CMK (cell line): ENCODE results near the gene CENPS.
"Not testable (repeated sequence)": the region's sequence is repeated elsewhere in the genome, so short reads cannot be mapped to it uniquely, and the experiment has no call there.

Experiments
- DNase-seq: peaks from one replicate; pipeline ENCODE4 v3.0.0-alpha.2; 2010; ENCODE audit warnings: low read depth

CENPS gene

DNA sequence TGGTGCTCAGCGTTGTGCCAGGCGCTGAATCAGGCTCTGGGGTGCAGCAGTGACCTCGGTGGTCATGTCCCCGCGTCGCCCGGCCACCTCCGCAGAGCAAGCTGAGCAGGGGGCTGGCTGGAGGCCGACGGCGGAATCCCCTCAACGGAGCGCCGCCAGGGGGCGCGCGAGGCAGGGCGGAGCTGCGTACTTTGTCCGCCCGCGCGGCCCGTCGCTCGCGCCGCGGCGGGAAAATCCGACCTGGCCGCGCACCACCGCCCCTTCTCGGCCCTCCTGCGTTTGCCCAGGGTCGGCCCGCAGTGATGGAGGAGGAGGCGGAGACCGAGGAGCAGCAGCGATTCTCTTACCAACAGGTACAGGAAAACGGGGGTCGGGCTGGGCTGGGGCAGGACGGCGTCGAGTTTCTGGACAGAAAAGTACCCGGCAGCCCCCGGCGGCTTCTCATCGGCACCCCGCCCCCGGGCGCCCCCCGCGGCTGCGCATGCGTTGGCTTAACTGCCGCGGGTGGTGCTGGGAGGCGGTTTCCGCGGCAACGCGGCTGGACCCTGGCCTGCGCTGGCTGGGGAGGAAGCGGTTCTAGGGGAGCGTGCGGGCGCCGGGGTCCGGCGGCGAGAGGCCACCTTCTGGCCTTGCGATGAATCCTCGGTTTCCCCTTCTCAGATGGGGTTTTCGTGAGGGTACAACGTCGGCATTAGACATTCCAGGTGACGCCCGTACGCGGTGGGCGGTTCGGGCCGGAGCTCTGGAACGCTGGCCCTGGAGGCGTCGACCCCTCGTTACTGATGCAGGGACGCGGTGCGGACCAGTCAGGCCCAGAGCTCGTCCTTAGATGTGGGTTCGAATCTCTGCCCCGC is at the start of gene CENPS:
Gene CENPS, plus strand, starts transcription at position 218 of the 854 bp plus-strand sequence. Its CDS starts 85 bp downstream, at position 303.
- peak; percentile 84 for DNase-seq

DNA sequence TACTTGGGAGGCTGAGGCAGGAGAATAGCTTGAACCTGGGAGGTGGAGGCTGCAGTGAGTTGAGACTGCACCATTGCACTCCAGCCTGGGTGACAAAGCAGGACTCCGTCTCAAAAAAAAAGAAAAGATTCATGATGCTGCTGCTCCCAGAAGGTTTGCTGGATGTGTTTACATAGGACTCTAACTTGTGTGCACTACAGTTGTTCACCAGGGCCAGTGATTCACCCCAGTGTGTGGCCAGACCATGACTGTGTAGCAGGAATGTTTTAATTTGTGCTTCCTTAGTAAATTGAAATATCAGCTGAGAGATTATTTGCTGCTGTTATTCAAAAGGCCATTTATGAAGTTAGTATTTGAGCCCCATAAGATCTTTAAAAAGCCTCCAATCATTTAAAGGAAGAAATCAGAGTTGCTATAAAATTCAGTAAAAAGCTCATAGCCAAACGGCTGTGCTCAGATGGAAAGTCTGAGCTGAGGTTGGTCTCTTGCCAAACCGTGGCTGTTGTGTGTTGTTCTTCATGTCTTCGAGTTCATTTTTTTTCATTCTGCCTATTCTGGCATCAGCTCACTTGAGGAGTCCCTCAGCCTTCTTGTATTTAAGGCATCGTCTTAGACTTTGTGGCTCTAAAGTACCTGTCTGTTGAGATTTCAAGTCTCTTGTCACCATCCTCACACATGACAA is 49.5 kb upstream of the CENPS start:
- no peak for DNase-seq

DNA sequence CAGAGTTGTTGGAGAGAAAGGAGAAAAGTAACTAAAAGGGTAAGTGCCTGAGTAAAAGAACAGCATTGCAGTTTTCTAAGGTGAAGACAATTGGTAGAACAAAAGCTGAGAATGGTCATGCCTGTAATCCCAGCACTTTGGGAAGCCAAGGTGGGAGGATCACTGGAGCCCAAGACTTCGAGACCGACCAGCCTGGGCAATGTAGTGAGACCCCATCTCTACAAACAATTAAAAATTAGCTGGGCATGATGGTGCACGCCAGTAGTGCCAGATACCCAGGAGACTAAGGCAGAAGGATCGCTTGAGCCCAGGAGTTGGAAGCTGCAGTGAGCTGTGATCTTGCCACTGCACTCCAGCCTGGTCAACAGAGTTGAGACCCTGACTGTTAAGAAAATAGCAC is 46.6 kb upstream of the CENPS start:
- no peak for DNase-seq

DNA sequence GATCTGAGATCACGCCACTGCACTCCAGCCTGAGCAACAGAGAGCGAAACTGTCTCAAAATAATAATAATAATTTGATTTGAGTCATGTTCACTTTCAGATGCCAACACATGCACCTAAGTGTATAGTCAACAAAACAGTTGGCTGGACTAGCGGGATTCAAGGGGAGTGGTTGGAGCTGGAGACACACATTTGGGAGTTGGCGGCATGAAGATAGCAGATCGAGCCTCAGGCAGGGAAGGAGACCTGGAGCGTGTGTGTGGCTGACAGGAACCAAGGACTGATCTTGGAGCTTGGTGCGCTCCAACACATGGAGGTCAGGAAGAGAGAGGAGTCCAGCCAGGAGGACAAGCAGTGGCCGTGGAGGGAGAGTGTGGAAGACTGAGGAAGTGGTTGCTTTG is 46.0 kb upstream of the CENPS start:
- DNase-seq = no peak

DNA sequence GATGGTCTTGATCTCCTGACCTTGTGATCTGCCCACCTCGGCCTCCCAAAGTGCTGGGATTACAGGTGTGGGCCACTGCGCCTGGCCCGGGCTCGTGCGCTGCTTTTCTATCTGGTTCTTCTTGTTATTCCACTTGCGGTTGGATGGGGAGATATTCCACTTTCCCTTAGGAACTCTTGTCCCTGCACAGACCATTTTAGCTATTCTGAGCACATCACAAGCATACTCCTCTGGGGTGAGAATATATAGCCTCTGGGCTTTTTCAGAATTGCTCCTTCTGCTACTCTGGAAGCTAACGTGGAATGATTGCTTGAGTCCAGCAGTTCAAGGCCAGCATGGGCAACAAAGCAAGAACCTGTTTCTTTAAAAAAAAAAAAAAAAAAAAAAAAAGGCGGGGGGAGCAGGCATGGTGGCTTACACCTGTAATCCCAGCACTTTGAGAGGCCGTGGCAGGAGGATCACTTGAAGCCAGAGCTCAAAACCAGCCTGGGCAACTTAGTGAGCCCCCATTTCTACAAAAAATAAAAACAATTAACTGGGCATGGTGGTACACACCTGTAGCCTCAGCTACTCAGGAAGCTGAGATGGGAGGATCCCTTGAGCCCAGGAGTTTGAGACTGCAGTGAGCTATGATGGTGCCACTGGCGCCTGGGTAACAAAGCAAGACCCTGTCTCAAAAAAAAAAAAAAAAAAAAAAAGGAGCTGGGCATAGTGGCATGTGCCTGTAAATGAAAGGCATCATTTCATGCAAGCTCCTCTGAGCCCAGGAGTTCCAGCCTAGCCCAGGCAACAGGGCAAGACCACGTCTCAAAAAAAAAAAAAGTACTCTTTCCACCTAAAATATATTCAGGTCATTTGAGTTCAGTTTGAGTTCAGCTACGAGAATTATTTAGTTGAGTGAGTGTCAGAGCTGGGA is 43.2 kb upstream of the CENPS start:
- DNase-seq = no peak

DNA sequence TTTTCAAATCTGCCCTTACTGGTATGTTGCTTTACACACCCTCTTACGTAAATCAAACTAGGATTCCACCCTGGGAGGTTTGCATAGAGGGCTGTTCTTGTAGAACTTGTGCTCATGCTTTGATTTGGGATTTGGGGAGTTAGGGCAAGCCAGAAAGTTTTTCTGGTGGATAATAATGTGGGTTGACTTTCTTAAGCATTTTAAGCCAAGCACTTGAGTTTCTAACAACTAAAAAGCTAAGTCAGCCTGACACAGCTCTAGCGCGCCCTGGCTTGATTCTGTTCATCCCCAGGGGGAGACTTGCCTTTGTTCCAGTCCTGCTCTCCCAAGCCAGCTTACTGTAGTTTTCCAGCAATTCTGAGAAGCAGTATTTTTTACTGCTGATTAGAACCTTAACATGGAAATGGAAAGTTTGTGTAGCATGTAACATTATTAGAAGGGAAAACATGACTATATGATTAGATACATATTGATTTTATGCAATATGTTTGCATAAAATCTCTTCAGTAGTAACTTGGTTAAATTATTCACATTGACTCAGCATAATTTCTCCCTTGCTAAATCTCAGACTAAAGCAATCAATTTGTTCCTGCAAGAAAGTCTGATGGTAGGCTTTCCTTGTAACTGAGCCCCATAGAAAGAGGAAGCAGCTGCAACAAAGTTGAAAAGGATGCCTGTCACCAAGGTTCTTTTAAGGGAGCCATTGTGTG is 42.4 kb upstream of the CENPS start:
- DNase-seq = peak; percentile 65

DNA sequence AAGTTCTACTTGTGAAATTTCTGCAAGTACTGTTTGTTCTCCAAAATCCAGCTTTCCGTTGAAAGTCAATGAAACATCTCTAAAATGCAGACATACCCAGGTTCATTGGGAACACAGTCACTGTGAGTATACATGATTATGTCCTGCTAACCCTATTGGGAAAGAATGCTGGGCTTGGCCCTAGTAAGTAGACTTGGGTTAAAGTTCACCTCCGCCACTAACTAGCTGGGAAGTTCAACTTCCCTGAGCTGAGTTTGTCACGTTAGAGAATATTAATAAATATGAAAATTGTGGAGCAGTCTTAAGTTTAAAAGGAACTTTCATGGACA is 41.9 kb upstream of the CENPS start:
- DNase-seq = no peak

DNA sequence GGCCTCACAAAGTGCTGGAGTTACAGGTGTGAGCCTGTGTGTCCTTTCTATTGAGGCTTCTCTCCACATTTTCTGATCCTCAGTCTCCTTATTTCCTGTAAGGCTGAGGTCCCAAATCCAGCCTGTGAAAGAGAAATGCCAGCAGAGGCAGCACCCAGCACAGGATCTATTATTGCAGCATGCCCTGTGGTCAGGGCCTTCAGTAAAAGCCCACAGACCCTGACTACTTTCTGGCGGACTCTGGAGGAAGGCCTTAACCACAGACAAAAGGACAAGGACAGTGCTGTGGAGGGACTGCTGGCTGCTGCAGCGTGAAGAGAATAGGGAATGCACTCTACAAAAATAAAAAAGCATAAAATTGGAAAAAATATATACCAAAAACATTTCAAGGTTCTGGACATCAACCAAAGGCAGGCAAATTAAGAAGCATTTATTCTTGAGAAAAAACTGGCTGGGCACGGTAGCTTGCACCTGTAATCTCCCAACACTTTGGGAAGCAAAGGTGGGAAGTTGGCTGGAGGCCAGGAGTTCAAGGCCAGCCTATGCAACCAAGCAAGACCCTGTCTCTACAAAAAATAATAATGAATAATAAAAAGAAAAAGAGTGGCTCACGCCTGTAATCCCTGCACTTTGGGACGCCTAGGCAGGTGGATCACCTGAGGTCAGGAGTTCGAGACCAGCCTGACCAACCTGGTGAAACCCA is 40.8 kb upstream of the CENPS start:
- no peak for DNase-seq

DNA sequence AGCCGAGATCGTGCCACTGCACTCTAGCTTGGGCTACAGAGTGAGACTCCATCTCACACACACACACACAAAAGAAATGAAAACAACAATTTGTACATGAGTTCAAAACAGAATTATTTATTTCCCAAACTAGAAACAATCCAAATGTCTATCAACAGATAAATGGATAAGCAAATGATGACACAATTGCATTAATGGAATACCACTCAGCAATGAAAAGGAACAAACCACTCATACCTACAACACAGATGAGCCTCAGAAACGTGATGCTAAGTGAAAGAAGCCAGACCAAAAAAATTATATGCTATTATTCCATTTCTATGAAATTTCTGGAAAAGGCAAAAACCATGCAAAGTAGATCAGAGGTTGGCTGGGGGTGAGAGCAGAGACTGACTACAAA is 33.4 kb upstream of the CENPS start:
- DNase-seq = no peak

DNA sequence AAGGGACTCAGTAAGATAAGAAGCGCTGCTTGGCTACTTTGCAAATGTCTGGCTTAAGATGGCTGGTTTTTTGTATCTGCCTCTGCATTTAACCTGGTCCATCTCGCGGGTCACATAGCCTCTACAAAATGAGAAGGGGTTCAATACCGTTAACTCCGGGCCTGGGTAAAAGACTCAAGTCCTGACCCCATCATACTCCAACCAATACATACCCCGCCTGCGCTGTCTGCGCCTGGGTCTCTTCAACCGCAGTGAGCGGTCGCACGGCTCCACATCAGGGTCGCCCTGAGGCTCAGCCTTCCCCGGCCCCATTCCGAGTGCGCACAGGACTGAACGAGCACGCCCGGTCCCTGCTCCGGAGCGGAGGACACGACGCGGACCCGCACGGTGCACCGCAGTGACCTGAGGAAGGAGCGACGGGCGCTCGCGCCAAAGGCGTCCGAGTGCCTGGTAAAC is 31.9 kb upstream of the CENPS start:
- DNase-seq = no peak

DNA sequence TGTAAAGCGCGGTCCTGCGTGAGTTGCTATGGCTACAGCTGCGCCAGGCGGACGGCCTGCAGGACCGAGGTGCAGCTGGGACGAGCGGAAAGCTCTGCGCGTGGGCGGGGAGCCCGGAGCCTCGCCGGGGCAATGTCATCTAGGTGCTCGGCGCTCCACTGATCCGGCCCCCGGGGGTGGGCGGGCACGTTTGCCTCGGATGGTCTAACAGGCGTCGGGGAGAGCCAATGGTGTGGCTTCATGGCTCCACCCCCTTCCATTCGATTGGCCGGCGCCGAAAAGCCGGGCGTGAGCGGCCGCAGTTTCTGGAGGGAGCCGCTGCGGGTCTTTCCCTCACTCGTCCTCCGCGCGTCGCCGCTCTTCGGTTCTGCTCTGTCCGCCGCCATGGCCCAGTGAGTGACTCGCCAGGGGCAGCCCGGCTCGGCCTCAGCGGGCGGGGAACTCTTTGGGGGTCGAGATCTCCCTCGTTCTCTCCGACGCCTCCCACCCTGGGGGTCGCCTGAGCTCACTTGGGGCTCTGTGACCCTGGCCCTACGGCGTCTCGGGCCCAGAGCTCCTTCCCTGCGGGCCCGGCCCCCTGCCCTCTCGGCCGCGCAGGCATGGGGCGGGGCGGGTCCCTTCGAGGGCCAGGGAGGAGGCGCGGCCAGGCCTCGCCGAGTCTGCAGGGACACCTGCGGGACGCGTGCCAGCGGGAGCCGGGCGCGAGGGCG is 31.3 kb upstream of the CENPS start, which contains the start of gene PGD:
Gene PGD, plus strand, starts transcription at position 331 of the 710 bp plus-strand sequence. Its CDS starts 54 bp downstream, at position 385.
- peak; percentile 99 for DNase-seq

DNA sequence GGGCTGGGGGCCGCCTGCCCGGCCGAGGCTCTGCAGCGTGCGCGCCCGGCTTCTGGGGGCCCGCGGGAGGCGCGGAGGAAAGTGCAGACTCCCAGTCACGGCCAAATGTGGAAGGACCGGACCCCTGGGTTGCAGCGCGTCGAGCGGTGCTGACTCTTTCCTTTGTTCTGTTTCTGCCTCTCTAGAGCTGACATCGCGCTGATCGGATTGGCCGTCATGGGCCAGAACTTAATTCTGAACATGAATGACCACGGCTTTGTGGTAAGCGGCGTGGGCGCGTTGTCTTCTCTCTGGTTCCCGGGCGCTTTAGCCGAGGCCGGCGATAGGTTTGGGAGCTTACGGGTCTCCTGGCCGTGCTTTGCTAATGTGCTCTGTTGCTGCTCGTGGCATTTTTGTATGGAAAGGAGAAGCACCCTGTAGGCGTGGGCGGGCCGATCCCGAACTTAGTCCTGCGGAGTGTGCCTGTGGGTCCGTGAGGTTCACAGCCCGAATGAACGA is 30.7 kb upstream of the CENPS start:
- DNase-seq = no peak

DNA sequence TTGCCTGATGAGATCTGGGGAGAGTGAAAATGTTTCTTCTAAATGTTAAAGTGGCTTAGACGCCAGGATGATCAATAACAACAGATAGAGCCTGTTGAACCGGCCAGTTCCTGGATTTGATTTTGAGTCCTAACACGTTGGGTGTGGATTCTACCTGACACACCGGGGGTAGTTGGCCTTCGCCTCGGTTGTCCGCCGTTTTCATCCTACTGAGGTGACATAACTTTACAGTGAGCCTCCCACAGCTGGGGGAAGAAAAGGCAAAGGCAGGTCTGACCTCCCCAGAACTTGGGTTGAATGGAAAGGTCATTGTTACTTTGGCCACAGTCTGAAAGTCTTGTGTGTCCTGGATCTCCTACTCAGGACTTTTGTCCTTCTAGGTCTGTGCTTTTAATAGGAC is 30.2 kb upstream of the CENPS start:
- no peak for DNase-seq

DNA sequence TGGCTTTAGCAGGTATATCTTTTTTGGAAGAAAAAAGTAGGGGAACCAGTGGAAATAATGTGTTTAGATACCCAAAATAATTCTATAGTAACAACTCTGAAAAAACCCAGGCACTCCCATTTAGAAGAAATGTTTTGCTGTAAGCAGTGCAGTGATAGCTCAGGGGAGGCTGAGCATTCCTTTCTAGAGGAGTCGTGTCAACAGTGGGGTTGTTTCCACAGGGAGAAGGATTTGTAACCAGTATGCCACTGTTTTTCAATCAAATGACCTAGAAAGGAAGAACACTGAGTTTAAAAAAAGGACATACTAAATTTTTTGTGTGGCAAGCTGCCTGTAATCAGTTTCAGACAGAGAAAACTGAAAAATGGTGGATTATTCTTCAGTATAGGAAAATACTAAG is 29.0 kb upstream of the CENPS start:
- DNase-seq = no peak

DNA sequence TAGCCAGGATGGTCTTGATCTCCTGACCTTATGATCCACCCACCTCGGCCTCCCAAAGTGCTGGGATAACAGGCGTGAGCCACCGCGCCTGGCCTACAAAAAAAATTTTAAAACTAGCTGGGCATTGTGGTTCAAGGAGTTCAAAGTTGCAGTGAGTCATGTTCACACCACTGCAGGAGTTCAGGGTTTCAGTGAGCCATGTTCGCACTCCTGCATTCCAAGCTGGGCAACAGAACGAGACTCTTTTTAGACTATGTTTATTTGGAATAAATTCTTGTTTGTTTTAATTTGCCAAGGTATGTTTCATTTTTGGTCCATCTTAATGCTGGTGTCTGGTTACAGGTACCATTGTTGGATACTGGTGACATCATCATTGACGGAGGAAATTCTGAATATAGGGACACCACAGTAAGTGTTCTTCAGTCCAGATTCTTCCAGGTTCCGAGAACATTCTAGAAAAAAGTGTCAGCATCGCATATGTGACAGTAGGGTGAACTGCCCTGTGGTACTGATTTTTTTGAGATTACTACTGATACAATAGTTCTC is 27.4 kb upstream of the CENPS start:
- DNase-seq = no peak

DNA sequence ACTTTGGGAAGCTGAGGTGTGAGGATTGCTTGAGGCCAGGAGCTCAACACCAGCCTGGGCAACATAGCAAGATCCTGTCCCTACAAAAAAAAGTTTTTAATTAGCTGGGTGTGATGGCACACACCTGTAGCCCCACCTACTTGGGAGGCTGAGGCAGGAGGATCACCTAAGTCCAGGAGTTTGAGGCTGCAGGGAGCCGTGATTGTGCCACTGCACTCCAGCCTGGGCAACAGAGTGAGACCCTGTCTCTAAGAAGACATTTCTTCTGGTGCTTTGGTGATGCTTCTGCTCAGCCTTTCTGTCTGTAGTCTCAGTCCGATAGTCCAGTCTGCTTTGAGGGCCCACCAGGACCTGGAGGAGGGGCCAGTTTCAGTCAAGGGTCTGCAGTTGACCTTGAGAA is 23.0 kb upstream of the CENPS start:
- no peak for DNase-seq

DNA sequence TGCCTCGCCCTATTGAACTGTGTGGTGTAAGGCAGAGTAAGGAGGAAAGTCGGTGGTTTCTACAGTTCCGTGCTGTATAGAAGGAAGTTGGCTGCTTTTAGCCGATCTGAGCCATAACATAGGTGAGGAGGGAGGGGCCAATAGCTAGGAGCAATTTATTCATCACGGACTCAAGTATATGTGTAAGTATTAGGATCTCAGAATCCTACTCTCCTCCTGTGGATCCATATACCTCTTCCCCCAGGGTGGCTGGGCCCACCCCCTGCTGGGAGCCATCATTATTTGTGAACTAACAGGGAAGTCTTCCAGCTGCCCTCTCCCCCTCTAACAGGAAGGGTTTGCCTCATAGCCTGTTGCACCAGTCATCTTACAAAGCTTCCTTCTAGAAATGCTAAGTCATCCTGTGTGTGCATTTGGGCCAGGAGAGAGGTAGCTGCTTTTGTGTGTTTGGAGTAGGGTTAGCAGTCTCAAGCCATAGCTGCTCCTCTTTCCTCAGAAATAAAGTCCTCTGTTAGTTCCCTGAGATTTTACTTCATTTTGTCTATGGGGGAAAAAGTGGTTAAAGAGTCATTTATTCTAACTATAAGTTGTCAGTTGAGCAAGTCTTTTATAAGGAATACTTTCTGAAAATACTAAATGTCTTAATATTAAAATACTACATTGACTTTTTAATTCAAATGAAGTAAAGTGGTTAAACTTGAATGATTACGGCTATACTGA is 14.9 kb upstream of the CENPS start:
- DNase-seq = peak; percentile 84

DNA sequence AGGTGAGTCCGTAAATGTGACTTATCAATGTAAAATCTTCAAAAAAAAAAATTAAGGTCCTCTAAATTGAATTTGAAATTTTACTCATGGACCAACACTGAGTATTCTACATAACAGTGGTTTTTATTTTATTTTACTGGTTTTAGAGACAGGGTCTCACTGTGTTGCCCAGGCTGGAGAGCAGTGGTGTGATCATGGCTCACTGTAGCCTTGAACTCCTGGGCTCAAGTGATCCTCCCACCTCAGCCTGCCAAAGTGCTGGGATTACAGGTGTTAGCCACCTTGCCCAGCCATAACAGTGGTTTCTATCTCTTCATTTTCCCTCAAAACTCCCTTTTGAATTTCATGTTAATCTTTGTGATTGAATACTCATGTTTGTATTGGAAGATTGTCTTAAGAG is 14.3 kb upstream of the CENPS start:
- DNase-seq = not testable (repeated sequence)

DNA sequence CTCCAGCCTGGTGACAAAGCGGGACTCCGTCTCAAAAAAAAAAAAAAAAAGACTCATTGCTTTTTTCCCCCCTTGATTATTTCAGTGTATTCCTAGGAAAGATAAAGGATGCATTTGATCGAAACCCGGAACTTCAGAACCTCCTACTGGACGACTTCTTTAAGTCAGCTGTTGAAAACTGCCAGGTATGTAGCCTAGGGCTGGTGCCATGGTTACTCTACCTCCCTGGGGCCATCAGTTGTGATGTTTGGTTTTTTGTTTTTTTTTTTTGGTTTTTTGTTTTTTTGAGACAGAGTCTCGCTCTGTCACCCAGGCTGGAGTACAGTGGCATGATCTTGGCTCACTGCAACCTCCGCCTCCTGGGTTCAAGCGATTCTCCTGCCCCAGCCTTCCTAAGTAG is 11.5 kb upstream of the CENPS start:
- DNase-seq = not testable (repeated sequence)
